Measurements from ENCODE around the gene ALDH1A1.

DNA sequence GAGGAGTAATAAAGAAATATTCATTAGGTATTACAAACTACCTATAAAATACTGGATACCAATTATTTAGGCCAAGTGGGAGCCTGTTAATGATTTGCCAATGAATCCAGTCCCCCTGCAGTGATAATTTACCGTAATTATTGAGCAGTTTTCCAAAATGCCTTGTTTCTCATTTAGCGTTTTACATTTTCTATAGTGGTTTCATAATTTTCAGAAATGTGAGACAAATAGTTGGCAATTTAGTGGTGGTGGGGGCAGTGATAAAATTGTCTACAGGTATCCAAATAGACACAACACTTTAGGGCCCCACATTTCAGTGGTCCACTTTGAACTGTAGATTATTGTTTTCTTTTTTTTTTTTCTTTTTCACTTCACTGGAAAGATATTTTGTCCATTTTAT is 27.3 kb upstream of the ALDH1A1 start:
- TF ChIP-seq, protein P1, sequence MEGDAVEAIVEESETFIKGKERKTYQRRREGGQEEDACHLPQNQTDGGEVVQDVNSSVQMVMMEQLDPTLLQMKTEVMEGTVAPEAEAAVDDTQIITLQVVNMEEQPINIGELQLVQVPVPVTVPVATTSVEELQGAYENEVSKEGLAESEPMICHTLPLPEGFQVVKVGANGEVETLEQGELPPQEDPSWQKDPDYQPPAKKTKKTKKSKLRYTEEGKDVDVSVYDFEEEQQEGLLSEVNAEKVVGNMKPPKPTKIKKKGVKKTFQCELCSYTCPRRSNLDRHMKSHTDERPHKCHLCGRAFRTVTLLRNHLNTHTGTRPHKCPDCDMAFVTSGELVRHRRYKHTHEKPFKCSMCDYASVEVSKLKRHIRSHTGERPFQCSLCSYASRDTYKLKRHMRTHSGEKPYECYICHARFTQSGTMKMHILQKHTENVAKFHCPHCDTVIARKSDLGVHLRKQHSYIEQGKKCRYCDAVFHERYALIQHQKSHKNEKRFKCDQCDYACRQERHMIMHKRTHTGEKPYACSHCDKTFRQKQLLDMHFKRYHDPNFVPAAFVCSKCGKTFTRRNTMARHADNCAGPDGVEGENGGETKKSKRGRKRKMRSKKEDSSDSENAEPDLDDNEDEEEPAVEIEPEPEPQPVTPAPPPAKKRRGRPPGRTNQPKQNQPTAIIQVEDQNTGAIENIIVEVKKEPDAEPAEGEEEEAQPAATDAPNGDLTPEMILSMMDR (conservative IDR thresholded peaks at IDR 0.05; ENCODE audit: low read depth, low read length) = no peak
- TF ChIP-seq EZH2 (IDR thresholded peaks at IDR 0.05; ENCODE audit: low read length, unreplicated experiment) = no peak
- TF ChIP-seq EZH2phosphoT487 (IDR thresholded peaks at IDR 0.05; ENCODE audit: borderline replicate concordance, low read length) = no peak

Measured in PC-3 (cell line).